ENCODE results near the gene E2F6. TPM values are rescaled to one million over a fixed set of nuclear protein-coding genes. Genes with fewer than 3 reads are reported as not detected.

E2F6 gene
- polyA plus RNA-seq, 3 donors = 3.5 to 6.4 (median 3.7) TPM

DNA sequence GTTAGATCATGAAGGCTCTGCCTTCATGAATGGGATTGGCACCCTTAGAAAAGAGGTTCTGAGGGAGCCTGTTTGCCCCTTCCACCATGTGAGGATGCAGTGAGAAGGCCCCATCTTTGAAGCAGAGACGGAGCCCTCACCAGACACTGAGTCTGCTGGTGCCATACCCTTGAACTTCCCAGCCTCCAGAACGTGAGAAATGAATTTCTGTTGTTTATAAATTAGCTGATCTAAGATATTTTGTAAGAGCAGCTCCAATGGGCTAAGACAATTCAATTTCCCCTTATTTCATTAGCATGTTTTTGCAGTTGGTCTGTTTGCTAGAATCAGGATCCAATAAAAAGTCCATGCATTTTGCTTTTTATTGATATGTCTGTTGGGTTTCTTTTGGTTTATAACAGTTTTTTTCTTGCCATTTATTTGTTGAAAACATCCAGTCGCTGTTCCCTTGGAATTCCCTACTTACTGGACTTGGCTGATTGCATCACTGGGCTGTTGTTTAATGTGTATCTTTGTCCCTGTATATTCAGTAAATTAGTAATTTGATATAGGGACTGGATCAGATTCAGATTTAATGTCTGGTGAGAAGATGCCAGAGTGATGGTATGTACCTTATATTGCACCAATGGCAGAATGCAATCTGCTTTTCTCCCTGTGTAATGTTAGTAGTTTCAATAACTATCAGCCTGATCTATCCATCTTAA is 43.8 kb upstream of the E2F6 start:
- Mint-ChIP-seq H3K27ac (no peak overlapping the region), H3K4me1 (no peaks in the 10 kb centered on the region), H3K9me3 (peaks cover 0 to 6% (median 0%) of the 10 kb centered on the region in 7 donors), H3K27me3 (ENCODE audit: low read depth in 3 of 3) (peaks cover 3 to 10% (median 6%) of the 10 kb centered on the region in 3 donors), H3K4me3 (no peak overlapping the region), H3K36me3 (no peaks in the 10 kb centered on the region)
- TF ChIP-seq, protein P1, sequence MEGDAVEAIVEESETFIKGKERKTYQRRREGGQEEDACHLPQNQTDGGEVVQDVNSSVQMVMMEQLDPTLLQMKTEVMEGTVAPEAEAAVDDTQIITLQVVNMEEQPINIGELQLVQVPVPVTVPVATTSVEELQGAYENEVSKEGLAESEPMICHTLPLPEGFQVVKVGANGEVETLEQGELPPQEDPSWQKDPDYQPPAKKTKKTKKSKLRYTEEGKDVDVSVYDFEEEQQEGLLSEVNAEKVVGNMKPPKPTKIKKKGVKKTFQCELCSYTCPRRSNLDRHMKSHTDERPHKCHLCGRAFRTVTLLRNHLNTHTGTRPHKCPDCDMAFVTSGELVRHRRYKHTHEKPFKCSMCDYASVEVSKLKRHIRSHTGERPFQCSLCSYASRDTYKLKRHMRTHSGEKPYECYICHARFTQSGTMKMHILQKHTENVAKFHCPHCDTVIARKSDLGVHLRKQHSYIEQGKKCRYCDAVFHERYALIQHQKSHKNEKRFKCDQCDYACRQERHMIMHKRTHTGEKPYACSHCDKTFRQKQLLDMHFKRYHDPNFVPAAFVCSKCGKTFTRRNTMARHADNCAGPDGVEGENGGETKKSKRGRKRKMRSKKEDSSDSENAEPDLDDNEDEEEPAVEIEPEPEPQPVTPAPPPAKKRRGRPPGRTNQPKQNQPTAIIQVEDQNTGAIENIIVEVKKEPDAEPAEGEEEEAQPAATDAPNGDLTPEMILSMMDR (IDR thresholded peaks at IDR 0.05) = no peak
- H3K27ac ChIP-seq (ENCODE audit: low read depth in 1 of 2, low read length in 2 of 2) = no peak overlapping the region
- no peaks in the 10 kb centered on the region for H3K79me2 ChIP-seq (ENCODE audit: insufficient read depth, low read length)
- DNase-seq = no peak
- WGBS (ENCODE audit: insufficient coverage) = no CpG with 5 or more reads among the region's 3 CpGs
- no peaks in the 10 kb centered on the region for H3K27me3 ChIP-seq (ENCODE audit: control insufficient read depth in 2 of 2, insufficient read depth in 2 of 2, low read length in 2 of 2)
- no peaks in the 10 kb centered on the region for H3K4me1 ChIP-seq (ENCODE audit: control insufficient read depth in 1 of 2, insufficient read depth in 2 of 2, low read length in 2 of 2)
- intact Hi-C loops (cut with micrococcal nuclease) = no loop called here
- no peaks in the 10 kb centered on the region for H3K9me3 ChIP-seq (replicated peaks in 1 of 2; ENCODE audit: control insufficient read depth in 1 of 2, insufficient read depth in 1 of 2, low read length in 2 of 2)
- no peak overlapping the region for H3K4me2 ChIP-seq (replicated peaks; ENCODE audit: extremely low read depth, low read length, poor library complexity, severe bottlenecking)
- no peak overlapping the region for H3K4me3 ChIP-seq (replicated peaks in 1 of 3; ENCODE audit: low read depth in 2 of 3, low read length in 3 of 3)
- no peak overlapping the region for H3K9ac ChIP-seq (ENCODE audit: insufficient read depth, low read length, poor library complexity, severe bottlenecking)
- H4K20me1 ChIP-seq (ENCODE audit: insufficient read depth, low read length) = no peaks in the 10 kb centered on the region
- H2AFZ ChIP-seq (ENCODE audit: insufficient read depth, low read depth, low read length, poor library complexity, severe bottlenecking) = no peak overlapping the region
- H3K36me3 ChIP-seq (replicated peaks in 1 of 2; ENCODE audit: control insufficient read depth in 1 of 2, insufficient read depth in 2 of 2, low read length in 2 of 2) = no peaks in the 10 kb centered on the region

DNA sequence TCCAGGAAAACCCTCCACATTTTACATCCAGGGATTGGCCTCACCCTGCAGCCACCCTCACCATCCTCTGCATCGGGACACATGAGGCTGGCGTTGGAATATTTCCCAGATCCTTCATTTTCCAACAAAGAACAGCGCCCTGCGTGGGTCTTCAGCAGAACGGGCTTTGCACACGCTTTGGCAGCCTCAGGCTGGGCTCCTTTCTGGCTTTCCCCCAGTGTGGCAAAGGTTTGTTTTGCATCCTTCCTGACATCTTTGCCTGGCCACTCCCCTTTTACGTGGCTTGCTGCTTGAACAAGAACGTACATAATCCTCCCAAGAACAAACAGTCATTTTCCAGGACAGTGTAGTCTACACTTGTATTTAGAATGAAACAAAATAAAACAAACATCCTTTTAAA is 42.3 kb upstream of the E2F6 start:
- H3K4me3 ChIP-seq (replicated peaks in 1 of 3; ENCODE audit: low read depth in 2 of 3, low read length in 3 of 3) = no peak overlapping the region
- H3K27me3 ChIP-seq (ENCODE audit: control insufficient read depth in 2 of 2, insufficient read depth in 2 of 2, low read length in 2 of 2) = peaks cover 0 to 2% of the 10 kb centered on the region in 2 donors
- DNase-seq = no peak
- H3K36me3 ChIP-seq (replicated peaks in 1 of 2; ENCODE audit: control insufficient read depth in 1 of 2, insufficient read depth in 2 of 2, low read length in 2 of 2) = no peaks in the 10 kb centered on the region
- no peak overlapping the region for H3K4me2 ChIP-seq (replicated peaks; ENCODE audit: extremely low read depth, low read length, poor library complexity, severe bottlenecking)
- H3K27ac ChIP-seq (ENCODE audit: low read depth in 1 of 2, low read length in 2 of 2) = no peak overlapping the region
- H2AFZ ChIP-seq (ENCODE audit: insufficient read depth, low read depth, low read length, poor library complexity, severe bottlenecking) = no peak overlapping the region
- TF ChIP-seq, protein P1 (IDR thresholded peaks at IDR 0.05) = no peak
- H3K79me2 ChIP-seq (ENCODE audit: insufficient read depth, low read length) = no peaks in the 10 kb centered on the region
- no peaks in the 10 kb centered on the region for H3K9me3 ChIP-seq (replicated peaks in 1 of 2; ENCODE audit: control insufficient read depth in 1 of 2, insufficient read depth in 1 of 2, low read length in 2 of 2)
- Mint-ChIP-seq H3K36me3 (no peaks in the 10 kb centered on the region), H3K27ac (no peak overlapping the region), H3K4me3 (no peak overlapping the region), H3K27me3 (ENCODE audit: low read depth in 3 of 3) (peaks cover 4 to 8% (median 8%) of the 10 kb centered on the region in 3 donors), H3K9me3 (peaks cover 0 to 6% (median under 1%) of the 10 kb centered on the region in 7 donors), H3K4me1 (no peaks in the 10 kb centered on the region)
- no peak overlapping the region for H3K9ac ChIP-seq (ENCODE audit: insufficient read depth, low read length, poor library complexity, severe bottlenecking)
- WGBS (ENCODE audit: insufficient coverage) = 90% methylated on average over 8 of the region's 8 CpGs
- intact Hi-C loops (cut with micrococcal nuclease) = no loop called here
- H3K4me1 ChIP-seq (ENCODE audit: control insufficient read depth in 1 of 2, insufficient read depth in 2 of 2, low read length in 2 of 2) = no peaks in the 10 kb centered on the region
- no peaks in the 10 kb centered on the region for H4K20me1 ChIP-seq (ENCODE audit: insufficient read depth, low read length)

Measured in CD14-positive monocyte (primary cell).